Fibroblast of lung (primary cell): ENCODE data around the gene ZCCHC7.

Source experiments
- CTCF ChIP-seq, 2 donors: IDR thresholded peaks in 1 of 2; conservative IDR thresholded peaks in 1 of 2; 1 replicate in 1 of 2; 2 replicates in 1 of 2; pipeline ENCODE4 v1.5.1; 2011 to 2012; ENCODE audit warnings: low read length in 2 of 2, control low read depth in 1 of 2, inconsistent platforms in 1 of 2, low read depth in 1 of 2, mild to moderate bottlenecking in 1 of 2
- EZH2 ChIP-seq: IDR thresholded peaks from 2 replicates; pipeline ENCODE4 v1.5.1; 2012; ENCODE audit warnings: low read length, control low read depth, mild to moderate bottlenecking; ENCODE audit errors: missing control alignments

GRCh38 chr9:37255944-37256862, 135.8 kb downstream of the ZCCHC7 start:
- TF ChIP-seq EZH2 = no peak
- TF ChIP-seq CTCF (conservative IDR thresholded peaks at IDR 0.05 in 1 of 2, IDR thresholded peaks at IDR 0.05 in 1 of 2; ENCODE audit: low read depth in 1 of 2, low read length in 2 of 2) = no peak
